GM13976 (cell line): ENCODE results near the gene GATAD2A.
"Not testable (repeated sequence)": the region's sequence is repeated elsewhere in the genome, so short reads cannot be mapped to it uniquely, and the experiment has no call there.

ENCODE experiments used
- DNase-seq: peaks from one replicate; pipeline ENCODE4 v3.0.0; 2012; ENCODE audit warnings: low spot score
- CTCF ChIP-seq: IDR thresholded peaks from 2 replicates; pipeline ENCODE4 v1.5.1; 2012; ENCODE audit warnings: borderline replicate concordance, mild to moderate bottlenecking; ENCODE audit not compliant: insufficient read depth; ENCODE audit errors: extremely low read depth, missing control alignments, control extremely low read depth
- in situ Hi-C: fragments of 300-500 bp; cut with MboI; formaldehyde crosslinking; loops from one replicate; pipeline ENCODE4 v1.12.0; 2022; ENCODE audit warnings: low sequenced_read_pairs, mixed read lengths, inconsistent platforms; ENCODE audit not compliant: unreplicated experiment

The GATAD2A gene

GRCh38 chr19:19471682-19472081, 66.2 kb downstream of the GATAD2A start:
- no peak for DNase-seq
- no peak for TF ChIP-seq CTCF
- in situ Hi-C loops: no loop called here

GRCh38 chr19:19472106-19472505, 66.6 kb downstream of the GATAD2A start:
- DNase-seq, in situ Hi-C loops: not testable (repeated sequence)

GRCh38 chr19:19475015-19475765, 69.7 kb downstream of the GATAD2A start:
- no peak for TF ChIP-seq CTCF
- DNase-seq: no peak
- in situ Hi-C loops: loop anchor here (25.0 kb wide), 1 partner anchor 288 kb away; the partner anchor contains the start of genes BORCS8 and RFXANK

- DNase-seq: no peak
Measured at GRCh38 chr19:19475849-19476828, 70.7 kb downstream of the GATAD2A start.

GRCh38 chr19:19477705-19478383, 72.4 kb downstream of the GATAD2A start:
- no peak for DNase-seq
- no peak for TF ChIP-seq CTCF
- in situ Hi-C loops: loop anchor here (25.0 kb wide), 1 partner anchor 291 kb away; the partner anchor contains the start of genes BORCS8 and RFXANK

More at GRCh38 chr19:19475849-19476828, 70.7 kb downstream of the GATAD2A start:
- TF ChIP-seq CTCF: peak; percentile 43
- in situ Hi-C loops: loop anchor here (25.0 kb wide), 1 partner anchor 289 kb away; the partner anchor contains the start of genes BORCS8 and RFXANK

GRCh38 chr19:19480688-19481087, 75.2 kb downstream of the GATAD2A start:
- DNase-seq: no peak
- TF ChIP-seq CTCF: no peak
- in situ Hi-C loops: loop anchor here (10.0 to 25.0 kb wide), 2 partner anchors 86 to 293 kb away; partner anchors contain the start of genes BORCS8 and RFXANK
